ENCODE measurements around the gene CEP112.
A peak's percentile ranks its signal among the peaks of the same experiment; 100 is the strongest.
"Not testable (repeated sequence)": the region's sequence is repeated elsewhere in the genome, so short reads cannot be mapped to it uniquely, and the experiment has no call there.

CEP112 gene

GRCh38 chr17:65755799-65756198, 436.1 kb downstream of the CEP112 start:
- DNase-seq = no peak

GRCh38 chr17:65754630-65755029, 437.3 kb downstream of the CEP112 start:
- DNase-seq = no peak

GRCh38 chr17:65754081-65754480, 437.9 kb downstream of the CEP112 start:
- DNase-seq = no peak

GRCh38 chr17:65753348-65753747, 438.6 kb downstream of the CEP112 start:
- no peak for DNase-seq

GRCh38 chr17:65751263-65751662, 440.7 kb downstream of the CEP112 start:
- no peak for DNase-seq

GRCh38 chr17:65750631-65751115, 441.3 kb downstream of the CEP112 start:
- DNase-seq = peak; percentile 42

- DNase-seq = no peak
Observed at GRCh38 chr17:65750166-65750565, 441.8 kb downstream of the CEP112 start.

GRCh38 chr17:65749479-65749878, 442.5 kb downstream of the CEP112 start:
- DNase-seq = no peak

- DNase-seq = no peak
Observed at GRCh38 chr17:65745241-65745640, 446.7 kb downstream of the CEP112 start.

GRCh38 chr17:65743308-65743655, 448.7 kb downstream of the CEP112 start:
- no peak for DNase-seq

GRCh38 chr17:65742403-65743307, 449.3 kb downstream of the CEP112 start:
- no peak for DNase-seq

GRCh38 chr17:65741710-65742109, 450.2 kb downstream of the CEP112 start:
- DNase-seq = no peak

- no peak for DNase-seq
Observed at GRCh38 chr17:65739034-65739433, 452.9 kb downstream of the CEP112 start.

- no peak for DNase-seq
Observed at GRCh38 chr17:65737451-65737850, 454.5 kb downstream of the CEP112 start.

GRCh38 chr17:65733314-65733713, 458.6 kb downstream of the CEP112 start:
- no peak for DNase-seq

GRCh38 chr17:65732667-65733066, 459.3 kb downstream of the CEP112 start:
- not testable (repeated sequence) for DNase-seq

GRCh38 chr17:65730711-65731169, 461.2 kb downstream of the CEP112 start:
- DNase-seq = no peak

- DNase-seq = no peak
Observed at GRCh38 chr17:65729207-65729606, 462.7 kb downstream of the CEP112 start.

GRCh38 chr17:65727832-65728231, 464.1 kb downstream of the CEP112 start:
- DNase-seq = no peak

GRCh38 chr17:65727246-65727645, 464.7 kb downstream of the CEP112 start:
- DNase-seq = no peak

- DNase-seq = no peak
Observed at GRCh38 chr17:65723431-65724151, 468.3 kb downstream of the CEP112 start.

GRCh38 chr17:65718601-65719000, 473.3 kb downstream of the CEP112 start:
- no peak for DNase-seq

- no peak for DNase-seq
Observed at GRCh38 chr17:65712383-65713267, 479.3 kb downstream of the CEP112 start.

All from CD4-positive, alpha-beta T cell treated with Interleukin-15 for 1 hour (primary cell).